Brain microvascular endothelial cell (primary cell): Measurements from ENCODE around the gene CTNNA3.
"Not testable (repeated sequence)": the region's sequence is repeated elsewhere in the genome, so short reads cannot be mapped to it uniquely, and the experiment has no call there.

Experiments
- DNase-seq: peaks from one replicate; pipeline ENCODE4 v3.0.0-alpha.2; 2020
- H3K27ac ChIP-seq: fragments of 250-450 bp; sonication (Bioruptor Pico); 2 replicates; pipeline ENCODE4 v1.5.1; 2020; ENCODE audit warnings: mild to moderate bottlenecking, moderate library complexity
- H3K27me3 ChIP-seq: fragments of 250-450 bp; sonication (Bioruptor Pico); replicated peaks from 2 replicates; pipeline ENCODE4 v1.5.1; 2020; ENCODE audit warnings: mild to moderate bottlenecking
- H3K36me3 ChIP-seq: fragments of 250-450 bp; sonication (Bioruptor Pico); replicated peaks from 2 replicates; pipeline ENCODE4 v1.5.1; 2020; ENCODE audit warnings: mild to moderate bottlenecking
- H3K4me3 ChIP-seq: 2 replicates; pipeline ENCODE4 v1.5.1; 2011; ENCODE audit warnings: low read depth, mild to moderate bottlenecking, control low read depth, low read length, moderate library complexity
- CTCF ChIP-seq: IDR thresholded peaks from 2 replicates; pipeline ENCODE4 v1.5.1; 2011; ENCODE audit warnings: low read depth, mild to moderate bottlenecking, moderate library complexity, low read length, control low read depth, inconsistent platforms; ENCODE audit errors: missing control alignments
- in situ Hi-C: cut with HindIII; loops from 2 replicates; pipeline ENCODE4 v1.10.0; 2017; ENCODE audit warnings: low sequenced_read_pairs, low pct_ligation_motif_present

Gene CTNNA3

GRCh38 chr10:67573484-67573883, 122.5 kb downstream of the CTNNA3 start:
- no peak for TF ChIP-seq CTCF

DNA sequence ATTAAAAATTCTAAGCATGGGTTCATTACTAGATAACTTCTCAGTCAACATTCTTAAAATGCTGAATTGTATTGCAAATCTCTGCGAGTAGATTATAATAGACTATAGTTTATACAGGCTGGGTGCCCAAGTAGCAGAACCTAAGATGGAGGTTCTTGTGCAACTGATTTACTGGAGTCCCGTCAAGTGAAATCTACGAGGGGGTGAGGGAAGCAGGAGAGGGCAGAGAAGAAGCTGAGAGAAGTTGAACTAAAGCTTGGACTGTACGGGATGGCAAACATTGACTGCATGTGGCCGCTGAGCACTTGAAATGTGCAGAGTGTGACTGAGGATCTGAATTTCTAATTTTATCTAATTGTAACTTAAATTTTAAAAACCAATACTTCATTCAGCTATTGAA, 124.5 kb downstream of the CTNNA3 start:
- H3K27ac ChIP-seq, result no peak overlapping the region
- no peak overlapping the region for H3K4me3 ChIP-seq
- no peaks in the 10 kb centered on the region for H3K27me3 ChIP-seq
- in situ Hi-C loops, result no loop called here
- DNase-seq, result no peak
- H3K36me3 ChIP-seq, result no peaks in the 10 kb centered on the region
- TF ChIP-seq CTCF, result no peak

More at GRCh38 chr10:67573484-67573883, 122.5 kb downstream of the CTNNA3 start:
- no peak for DNase-seq
- no peak overlapping the region for H3K27ac ChIP-seq
- no peaks in the 10 kb centered on the region for H3K36me3 ChIP-seq
- H3K27me3 ChIP-seq, result no peaks in the 10 kb centered on the region
- in situ Hi-C loops, result no loop called here
- H3K4me3 ChIP-seq, result no peak overlapping the region

DNA sequence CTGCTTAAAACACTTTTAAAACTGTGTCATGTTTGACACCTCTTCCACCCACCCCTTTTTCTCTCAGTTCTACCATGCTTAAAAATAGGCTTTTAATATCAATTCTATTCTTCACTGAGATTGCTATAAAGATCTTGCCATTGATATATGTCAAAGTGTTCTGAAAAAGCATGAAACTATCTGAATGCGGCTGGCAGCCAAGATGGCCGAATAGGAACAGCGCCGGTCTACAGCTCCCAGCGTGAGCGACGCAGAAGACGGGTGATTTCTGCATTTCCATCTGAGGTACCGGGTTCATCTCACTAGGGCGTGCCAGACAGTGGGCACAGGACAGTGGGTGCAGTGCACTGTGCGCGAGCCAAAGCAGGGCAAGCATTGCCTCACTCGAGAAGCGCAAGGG, 137.7 kb downstream of the CTNNA3 start:
- DNase-seq, H3K4me3 ChIP-seq, in situ Hi-C loops, H3K27ac ChIP-seq, H3K36me3 ChIP-seq, H3K27me3 ChIP-seq: not testable (repeated sequence)

GRCh38 chr10:67553254-67553653, 142.7 kb downstream of the CTNNA3 start:
- DNase-seq, result no peak
- no peak for TF ChIP-seq CTCF
- no peaks in the 10 kb centered on the region for H3K27me3 ChIP-seq
- H3K36me3 ChIP-seq, result no peaks in the 10 kb centered on the region
- no peak overlapping the region for H3K27ac ChIP-seq
- in situ Hi-C loops, result no loop called here
- no peak overlapping the region for H3K4me3 ChIP-seq

- Histone ChIP-seq H3K36me3 (no peaks in the 10 kb centered on the region), H3K27me3 (no peaks in the 10 kb centered on the region), H3K4me3 (no peak overlapping the region), H3K27ac (no peak overlapping the region)
- no peak for DNase-seq
- in situ Hi-C loops, result no loop called here
- TF ChIP-seq CTCF, result no peak
Observed at GRCh38 chr10:67550838-67551402, 145.1 kb downstream of the CTNNA3 start.

DNA sequence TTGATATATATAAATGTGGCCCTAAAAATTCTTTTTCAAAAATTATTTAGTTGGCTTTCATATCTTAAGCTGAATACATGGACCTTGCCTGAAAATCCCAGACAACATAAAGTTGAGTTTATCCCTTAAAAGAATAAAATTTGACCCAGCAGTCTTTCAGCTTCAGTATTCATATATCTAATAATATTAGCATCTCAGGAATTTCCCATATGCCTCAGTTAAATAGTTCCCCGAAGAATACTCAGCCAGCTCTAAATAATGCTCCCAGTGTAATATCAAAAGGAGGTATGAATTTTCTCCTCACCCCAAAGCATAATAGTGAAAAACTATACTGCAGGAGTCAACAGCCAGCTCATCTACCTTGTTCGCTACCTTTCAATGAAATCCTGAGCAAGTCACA, 145.9 kb downstream of the CTNNA3 start:
- no peaks in the 10 kb centered on the region for H3K27me3 ChIP-seq
- H3K27ac ChIP-seq, result peak overlapping the region; percentile 48
- no peak overlapping the region for H3K4me3 ChIP-seq
- no peak for DNase-seq
- no peak for TF ChIP-seq CTCF
- in situ Hi-C loops, result no loop called here
- no peaks in the 10 kb centered on the region for H3K36me3 ChIP-seq
